ENCODE data around the gene CBY1. TPM values are rescaled to one million over a fixed set of nuclear protein-coding genes. Genes with fewer than 3 reads are reported as not detected.

The CBY1 gene
- total RNA-seq, 1 donor from 2014 or later = 11.8 TPM

- DNase-seq (ENCODE audit: extremely low spot score in 2 of 2) = no peak
- no peak overlapping the region for H3K4me3 ChIP-seq
- TF ChIP-seq POLR2AphosphoS5 (IDR thresholded peaks at IDR 0.05; ENCODE audit: insufficient read depth in 1 of 2, low read depth in 1 of 2) (no peak), CTCF (IDR thresholded peaks at IDR 0.05) (no peak)
- no peak overlapping the region for H3K27ac ChIP-seq
- no peaks in the 10 kb centered on the region for H3K27me3 ChIP-seq
- intact Hi-C loops (cut with DNase I) = loop anchor here (5.0 kb wide), 1 partner anchor 43 kb away; no protein-coding TSS in a partner anchor
- H3K9me3 ChIP-seq = no peaks in the 10 kb centered on the region
- peaks cover 72% of the 10 kb centered on the region for H3K4me1 ChIP-seq
- H3K36me3 ChIP-seq = peaks cover 0 to 9% of the 10 kb centered on the region in 2 donors
Measured at GRCh38 chr22:38709306-38709705, 52.9 kb downstream of the CBY1 start.

GRCh38 chr22:38710351-38710750 is 53.9 kb downstream of the CBY1 start:
- intact Hi-C loops (cut with DNase I) = no loop called here
- Histone ChIP-seq H3K36me3 (peaks cover 0 to 9% of the 10 kb centered on the region in 2 donors), H3K27me3 (no peaks in the 10 kb centered on the region), H3K4me3 (no peak overlapping the region), H3K9me3 (no peaks in the 10 kb centered on the region), H3K27ac (no peak overlapping the region), H3K4me1 (peaks cover 75% of the 10 kb centered on the region)
- no peak for TF ChIP-seq POLR2AphosphoS5 (IDR thresholded peaks at IDR 0.05; ENCODE audit: insufficient read depth in 1 of 2, low read depth in 1 of 2)
- no peak for TF ChIP-seq CTCF (IDR thresholded peaks at IDR 0.05)
- no peak for TF ChIP-seq POLR2A (IDR thresholded peaks at IDR 0.05)
- no peak for DNase-seq (ENCODE audit: extremely low spot score in 2 of 2)

- H3K36me3 ChIP-seq = peaks cover 0 to 9% of the 10 kb centered on the region in 2 donors
- DNase-seq (ENCODE audit: extremely low spot score in 2 of 2) = no peak
- no peaks in the 10 kb centered on the region for H3K9me3 ChIP-seq
- no peak overlapping the region for H3K27ac ChIP-seq
- H3K27me3 ChIP-seq = no peaks in the 10 kb centered on the region
- intact Hi-C loops (cut with DNase I) = no loop called here
- no peak overlapping the region for H3K4me3 ChIP-seq
- H3K4me1 ChIP-seq = peaks cover 80% of the 10 kb centered on the region
- no peak for TF ChIP-seq CTCF (IDR thresholded peaks at IDR 0.05)
- no peak for TF ChIP-seq POLR2A (IDR thresholded peaks at IDR 0.05)
- TF ChIP-seq POLR2AphosphoS5 (IDR thresholded peaks at IDR 0.05; ENCODE audit: insufficient read depth in 1 of 2, low read depth in 1 of 2) = no peak
Measured at GRCh38 chr22:38710866-38711265, 54.4 kb downstream of the CBY1 start.

- no peaks in the 10 kb centered on the region for H3K9me3 ChIP-seq
- intact Hi-C loops (cut with DNase I) = no loop called here
- H3K4me1 ChIP-seq = peaks cover 71% of the 10 kb centered on the region
- H3K27me3 ChIP-seq = no peaks in the 10 kb centered on the region
- no peak for DNase-seq (ENCODE audit: extremely low spot score in 2 of 2)
- H3K36me3 ChIP-seq = peaks cover 0 to 24% of the 10 kb centered on the region in 2 donors
- no peak overlapping the region for H3K27ac ChIP-seq
- TF ChIP-seq CTCF (IDR thresholded peaks at IDR 0.05) (no peak), POLR2AphosphoS5 (IDR thresholded peaks at IDR 0.05; ENCODE audit: insufficient read depth in 1 of 2, low read depth in 1 of 2) (no peak), POLR2A (IDR thresholded peaks at IDR 0.05) (no peak)
- H3K4me3 ChIP-seq = no peak overlapping the region
Measured at GRCh38 chr22:38712486-38713207, 56.2 kb downstream of the CBY1 start.

- no peak for DNase-seq (ENCODE audit: extremely low spot score in 2 of 2)
- H3K4me1 ChIP-seq = peaks cover 63% of the 10 kb centered on the region
- H3K9me3 ChIP-seq = no peaks in the 10 kb centered on the region
- no peak overlapping the region for H3K4me3 ChIP-seq
- no peaks in the 10 kb centered on the region for H3K27me3 ChIP-seq
- TF ChIP-seq POLR2A (IDR thresholded peaks at IDR 0.05) (no peak), CTCF (IDR thresholded peaks at IDR 0.05) (no peak), POLR2AphosphoS5 (IDR thresholded peaks at IDR 0.05; ENCODE audit: insufficient read depth in 1 of 2, low read depth in 1 of 2) (no peak)
- peaks cover 0 to 24% of the 10 kb centered on the region in 2 donors for H3K36me3 ChIP-seq
- no peak overlapping the region for H3K27ac ChIP-seq
- intact Hi-C loops (cut with DNase I) = no loop called here
Measured at GRCh38 chr22:38713921-38714320, 57.5 kb downstream of the CBY1 start.
